IPS-NIHi11 (cell line): ENCODE results near the gene ADGRB3.

ENCODE experiments used
- DNase-seq: peaks from one replicate; pipeline ENCODE4 v3.0.0; 2012; ENCODE audit warnings: mixed read lengths, low spot score

The ADGRB3 gene

DNA sequence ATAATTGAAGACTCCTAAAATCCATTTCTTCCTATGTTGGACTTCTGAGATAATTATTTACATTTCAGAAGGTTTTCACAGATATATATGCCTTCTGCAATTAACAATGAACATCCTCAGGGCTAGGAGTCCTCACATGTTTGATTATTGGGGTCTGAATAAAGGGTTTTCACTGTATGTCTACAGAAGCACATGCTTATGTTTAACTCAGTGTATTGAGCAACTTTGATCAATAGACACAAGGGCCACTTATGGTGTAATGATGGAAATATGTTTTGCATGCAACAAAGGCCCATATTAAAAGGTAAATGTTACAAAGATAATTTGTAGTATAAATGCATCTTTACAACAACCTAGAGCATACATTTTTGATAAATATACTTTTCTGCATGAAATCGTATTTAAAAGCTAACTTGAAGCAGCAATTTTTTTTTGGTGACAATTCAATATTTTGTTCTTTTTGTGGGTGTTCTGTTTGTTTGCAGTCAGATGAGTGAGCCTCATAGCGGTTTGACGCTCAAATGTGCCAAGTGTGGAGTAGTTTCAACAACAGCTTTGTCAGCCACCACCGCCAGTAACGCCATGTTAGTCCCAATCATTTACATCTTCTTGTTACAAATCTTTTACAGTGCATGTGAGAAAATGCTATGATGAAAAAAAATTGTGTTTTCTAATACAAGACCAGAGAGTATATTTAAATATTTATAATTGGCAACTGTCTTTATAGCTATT, 703.5 kb downstream of the ADGRB3 start:
- DNase-seq = no peak

DNA sequence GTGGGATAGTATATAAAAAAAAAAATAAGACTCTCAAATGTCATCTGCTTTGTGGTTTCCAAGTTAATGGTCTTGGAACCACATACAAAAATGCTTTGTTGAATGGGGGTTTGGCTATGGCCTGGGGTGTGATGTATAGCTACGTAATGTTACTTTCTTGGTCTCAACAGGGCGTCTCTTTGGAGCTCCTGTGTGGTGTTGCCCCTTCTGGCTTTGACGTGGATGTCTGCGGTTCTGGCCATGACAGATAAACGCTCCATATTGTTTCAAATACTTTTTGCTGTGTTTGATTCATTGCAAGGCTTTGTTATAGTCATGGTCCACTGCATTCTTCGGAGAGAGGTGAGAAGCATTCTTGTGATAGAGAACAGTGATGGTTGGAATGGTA, 704.1 kb downstream of the ADGRB3 start:
- DNase-seq = no peak

DNA sequence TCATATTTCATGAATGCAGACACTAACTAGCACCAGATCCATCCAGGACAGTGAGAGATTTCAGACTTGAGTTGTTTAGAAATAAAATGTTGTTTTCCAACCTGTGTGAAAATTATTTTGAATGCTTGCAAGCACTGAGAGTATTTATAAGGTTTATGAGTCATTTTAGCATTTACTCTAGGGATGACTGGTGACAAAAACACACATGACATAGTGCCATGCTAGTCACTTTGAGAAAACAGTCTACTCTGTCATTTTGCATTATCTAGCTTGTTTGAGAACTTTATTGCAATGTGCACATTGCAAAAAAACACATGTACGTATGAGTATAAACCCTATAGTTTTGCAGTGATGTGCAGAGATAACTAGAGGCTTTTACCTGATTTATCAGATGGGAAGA, 705.1 kb downstream of the ADGRB3 start:
- no peak for DNase-seq

DNA sequence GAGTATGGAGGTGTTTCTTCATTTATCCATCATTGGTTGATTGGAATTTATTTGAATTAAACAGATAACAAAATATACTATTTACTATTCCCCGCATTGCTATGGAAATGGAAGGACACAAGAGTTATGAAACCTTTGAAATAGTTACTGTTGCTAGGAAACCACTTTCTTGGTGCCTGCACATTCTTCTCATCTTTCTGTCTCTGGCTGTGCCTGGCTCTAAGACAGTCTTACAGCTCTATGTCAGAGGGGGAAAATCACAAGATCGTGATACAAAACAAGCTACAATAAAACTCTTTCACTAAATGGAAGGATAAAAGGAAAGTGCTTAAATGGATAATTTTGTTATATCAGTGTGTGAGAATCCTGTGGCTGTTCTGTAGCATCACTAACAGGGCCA, 708.8 kb downstream of the ADGRB3 start:
- no peak for DNase-seq

DNA sequence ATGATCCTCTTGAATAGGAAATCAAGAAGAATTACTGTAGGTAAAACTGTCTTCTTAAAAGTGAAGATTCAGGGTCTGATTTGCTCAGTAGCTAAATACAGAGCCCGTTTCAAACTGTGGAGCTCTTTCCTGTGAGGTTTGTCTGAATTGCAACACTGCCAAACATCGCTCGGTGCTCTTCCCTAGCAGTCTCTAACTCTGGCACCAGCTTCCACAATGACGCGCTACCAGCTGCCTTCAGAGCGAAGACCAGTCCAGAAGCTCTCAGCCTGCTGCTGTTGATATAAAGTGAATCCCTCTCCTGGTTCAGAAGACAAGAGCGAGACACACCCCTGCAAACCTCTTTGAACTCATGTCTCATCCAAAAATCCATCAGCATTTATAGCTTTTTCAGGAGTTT, 714.7 kb downstream of the ADGRB3 start:
- no peak for DNase-seq

DNA sequence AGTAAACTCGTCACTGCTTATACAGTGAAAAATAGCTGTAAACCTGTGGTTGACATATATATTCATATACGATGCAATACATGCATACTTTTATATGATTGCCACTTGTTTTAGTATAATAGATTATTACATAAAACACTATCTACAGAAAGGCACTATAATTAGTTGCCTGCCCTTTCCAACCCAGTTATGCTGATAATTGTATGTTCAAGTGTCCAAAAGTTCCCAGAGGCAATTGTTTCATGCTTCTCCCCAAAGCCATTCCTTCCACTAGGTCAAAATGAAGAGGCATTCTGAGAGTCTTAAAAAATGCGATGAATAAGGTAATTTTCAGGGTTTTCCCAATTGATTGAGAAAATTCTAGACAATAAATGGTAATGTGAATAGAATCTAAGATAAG, 727.1 kb downstream of the ADGRB3 start:
- DNase-seq = no peak

DNA sequence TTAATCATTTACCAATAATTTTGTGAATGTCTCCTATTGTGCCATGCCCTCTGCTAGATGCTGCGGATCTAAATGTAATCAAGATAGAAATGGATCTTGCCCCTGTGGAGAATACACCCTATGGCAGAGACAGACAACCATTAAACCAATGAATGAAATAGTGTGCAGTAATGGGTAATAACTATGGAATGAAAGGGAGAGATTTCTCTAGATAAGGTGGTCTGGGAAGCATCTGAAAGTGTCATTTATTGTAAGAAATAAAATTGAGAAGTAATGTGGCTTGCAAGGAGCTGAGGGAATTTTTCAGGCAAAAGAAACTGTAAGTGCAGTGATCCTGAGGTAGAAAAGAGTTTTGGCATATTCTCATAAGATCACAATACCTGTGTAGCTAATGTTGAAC, 731.7 kb downstream of the ADGRB3 start:
- no peak for DNase-seq

DNA sequence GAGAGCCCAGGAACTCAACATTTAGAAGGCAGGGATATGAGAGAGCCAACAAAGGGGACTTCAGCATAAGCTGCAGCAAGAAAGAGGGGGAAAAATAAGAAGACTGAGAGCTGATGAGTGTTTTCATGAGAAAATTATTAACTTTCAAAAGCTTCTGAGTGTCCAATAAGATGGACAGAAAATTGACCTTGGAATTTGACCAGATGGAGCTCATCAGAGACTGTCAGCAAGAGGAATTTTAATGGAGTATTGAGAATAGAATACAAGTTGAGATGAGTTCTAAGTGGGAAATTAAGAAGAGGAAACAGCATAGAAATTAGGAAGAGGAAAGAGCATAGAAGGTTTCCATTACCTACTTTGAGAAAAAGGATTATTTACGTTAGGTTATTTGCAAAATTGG, 733.5 kb downstream of the ADGRB3 start:
- no peak for DNase-seq

DNA sequence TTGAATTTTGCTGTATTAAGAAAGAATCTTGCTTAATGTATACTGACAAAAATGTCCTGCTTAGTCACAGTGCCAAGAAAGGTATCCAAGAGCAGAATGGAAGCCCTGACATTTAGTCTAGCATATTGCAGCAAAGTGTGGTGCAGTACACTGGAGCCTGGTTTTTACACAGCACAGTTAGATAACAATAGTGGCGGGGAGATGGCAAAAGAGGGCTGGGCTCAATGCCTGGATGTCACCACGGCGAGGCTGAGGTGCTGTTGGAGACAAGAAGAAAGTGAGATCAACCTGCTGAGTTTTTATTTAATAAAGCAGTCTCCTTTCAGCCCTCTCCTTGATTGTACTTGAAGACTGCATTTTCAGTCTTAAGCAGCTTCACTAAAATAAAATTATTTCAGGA, 735.7 kb downstream of the ADGRB3 start:
- DNase-seq = no peak

DNA sequence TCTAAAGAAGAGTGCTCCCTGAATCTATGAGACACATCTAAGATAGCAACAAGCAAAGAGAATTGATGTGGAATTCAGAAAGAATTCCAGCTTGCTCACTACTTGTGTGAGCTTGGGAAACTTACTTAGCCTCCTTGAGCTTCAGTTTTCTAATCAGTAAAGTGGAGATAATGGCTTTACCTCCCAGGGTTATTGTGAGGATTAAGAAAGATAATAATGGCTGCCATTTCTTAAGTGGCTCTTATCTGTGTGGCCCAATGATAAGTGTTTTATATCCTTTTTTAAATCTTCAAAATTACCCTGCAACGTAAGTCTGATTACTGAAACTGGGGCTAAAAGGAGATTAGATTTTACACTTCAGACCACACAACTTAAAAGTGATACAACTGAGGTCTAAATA, 743.2 kb downstream of the ADGRB3 start:
- DNase-seq = no peak

DNA sequence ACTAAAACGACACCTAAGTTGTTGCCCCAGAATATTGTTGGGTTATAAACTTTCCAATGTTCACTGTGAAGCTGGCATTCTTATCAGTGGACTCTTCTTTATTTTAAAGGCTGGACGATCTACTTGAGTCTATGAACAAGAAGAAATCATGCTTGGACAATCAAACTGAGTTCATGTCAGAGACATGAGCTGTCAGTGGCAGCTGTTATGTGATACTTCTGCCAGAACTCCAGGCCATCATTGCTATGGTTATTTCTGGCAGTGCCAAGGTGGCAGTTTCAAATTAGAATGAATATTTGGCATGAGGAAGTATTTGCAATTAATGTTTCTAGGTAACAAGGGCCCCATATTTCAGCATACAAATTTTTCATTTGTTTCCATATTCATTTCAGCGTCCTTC, 744.4 kb downstream of the ADGRB3 start:
- DNase-seq = no peak

DNA sequence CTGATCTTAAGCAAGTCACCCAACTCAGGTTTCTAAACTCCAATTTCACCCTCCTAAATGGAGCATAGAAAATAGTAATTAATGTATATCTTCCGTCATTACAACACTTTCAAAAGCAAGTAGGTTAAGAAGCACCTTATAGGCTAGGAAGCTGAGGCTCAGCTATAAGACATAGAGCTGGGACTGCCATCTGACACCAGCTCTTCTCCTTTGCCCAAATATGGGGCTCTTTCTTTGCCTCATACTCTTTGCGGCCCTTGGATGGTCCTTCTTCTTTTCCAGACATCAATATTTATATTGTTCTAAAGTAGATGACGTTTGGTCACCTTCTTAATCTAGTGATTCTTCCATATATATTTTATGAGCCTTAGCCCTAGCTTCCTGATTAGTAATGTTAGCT, 748.5 kb downstream of the ADGRB3 start:
- no peak for DNase-seq

DNA sequence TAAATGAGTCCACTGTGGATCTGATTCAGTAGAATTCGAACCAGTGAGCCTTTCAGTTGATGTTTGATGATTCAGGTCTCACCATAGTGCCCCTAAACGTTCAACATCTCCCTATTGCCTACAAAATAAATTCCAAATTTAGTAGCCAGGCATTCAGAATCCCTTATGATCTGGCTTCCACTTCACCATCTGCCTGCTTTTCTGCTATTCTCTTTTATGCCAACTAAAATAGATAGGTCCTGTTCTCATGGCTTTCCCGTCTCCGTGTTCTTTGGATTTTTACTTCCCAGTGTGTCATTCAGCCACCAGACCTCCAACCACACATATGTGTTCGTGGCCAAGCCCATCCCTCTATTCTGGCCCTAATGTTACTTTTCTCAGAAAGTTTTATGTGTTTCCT, 751.3 kb downstream of the ADGRB3 start:
- no peak for DNase-seq

DNA sequence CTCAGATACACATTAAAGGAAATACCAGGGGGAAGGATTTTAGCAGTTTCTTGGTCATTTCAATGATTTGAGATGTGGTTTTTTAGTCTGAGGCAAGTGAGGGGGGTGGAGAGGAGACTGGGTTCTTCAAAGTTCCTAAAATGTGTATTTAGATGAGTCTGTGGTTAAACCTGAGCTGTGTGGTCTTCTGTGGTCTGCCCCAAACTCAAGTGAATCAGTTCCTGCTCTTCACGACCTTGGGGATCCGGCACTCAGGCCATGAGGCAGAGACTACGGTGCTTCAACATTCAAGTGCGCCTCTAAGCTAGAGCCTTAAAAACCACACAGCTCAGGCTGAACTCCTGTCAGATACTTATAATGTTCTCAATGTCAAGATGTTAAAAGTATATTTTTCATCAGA, 755.0 kb downstream of the ADGRB3 start:
- DNase-seq = no peak

DNA sequence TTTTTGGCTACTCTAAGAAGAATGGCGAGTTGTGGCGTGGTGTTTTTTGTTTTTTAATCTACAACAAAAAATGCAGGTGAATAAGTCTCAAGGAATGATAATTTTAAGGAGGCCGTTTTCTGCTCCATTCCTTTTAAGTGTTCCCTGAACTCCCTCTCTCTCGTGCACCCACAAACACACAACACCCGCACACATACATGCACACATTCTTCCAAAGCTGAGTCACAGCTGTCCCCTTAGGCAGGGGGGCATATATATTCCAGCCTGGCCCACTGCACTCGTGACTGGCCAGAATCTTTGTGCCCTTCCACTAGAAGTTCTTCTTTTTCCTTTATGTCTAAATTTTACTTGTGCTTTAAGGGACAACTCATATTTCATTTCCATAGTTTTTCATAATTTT, 756.0 kb downstream of the ADGRB3 start:
- no peak for DNase-seq

DNA sequence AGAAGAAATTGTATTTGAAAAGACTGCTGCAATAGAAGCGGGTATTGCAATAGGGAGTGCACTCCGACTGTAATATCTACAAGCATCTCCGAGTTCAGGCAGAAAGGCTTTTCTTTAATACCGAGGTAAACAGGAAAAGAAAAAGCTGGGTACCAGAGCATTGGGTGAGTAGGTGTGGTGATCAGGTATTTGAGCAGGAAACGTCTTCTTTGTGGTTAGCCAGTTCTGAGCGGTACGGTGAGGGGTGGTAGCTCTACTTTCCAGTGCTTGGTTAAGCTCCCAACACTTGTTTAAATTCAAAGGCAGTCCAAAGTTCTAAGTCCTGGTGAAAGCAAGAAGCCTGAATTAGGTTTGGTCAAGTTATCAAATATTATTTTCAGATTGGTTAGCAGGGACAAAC, 757.7 kb downstream of the ADGRB3 start:
- no peak for DNase-seq

DNA sequence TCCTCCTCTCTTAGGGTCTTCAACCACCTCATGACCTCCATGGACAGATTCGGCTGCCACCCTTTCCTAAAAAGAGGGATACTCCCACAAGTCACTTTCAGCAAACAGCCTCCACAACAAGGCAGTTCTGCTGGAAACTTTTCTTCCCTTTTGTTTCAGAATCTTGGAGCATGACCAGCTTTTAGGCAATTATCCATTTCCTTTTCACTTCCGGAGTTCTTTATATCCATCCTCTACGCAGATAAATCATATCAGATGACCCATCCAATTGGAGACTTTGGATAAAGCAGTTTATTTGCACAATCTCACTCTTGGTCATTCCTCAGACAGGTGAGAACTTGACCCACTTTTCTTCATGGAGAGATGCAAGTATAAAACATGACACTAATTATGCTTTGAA, 763.2 kb downstream of the ADGRB3 start:
- DNase-seq = no peak

DNA sequence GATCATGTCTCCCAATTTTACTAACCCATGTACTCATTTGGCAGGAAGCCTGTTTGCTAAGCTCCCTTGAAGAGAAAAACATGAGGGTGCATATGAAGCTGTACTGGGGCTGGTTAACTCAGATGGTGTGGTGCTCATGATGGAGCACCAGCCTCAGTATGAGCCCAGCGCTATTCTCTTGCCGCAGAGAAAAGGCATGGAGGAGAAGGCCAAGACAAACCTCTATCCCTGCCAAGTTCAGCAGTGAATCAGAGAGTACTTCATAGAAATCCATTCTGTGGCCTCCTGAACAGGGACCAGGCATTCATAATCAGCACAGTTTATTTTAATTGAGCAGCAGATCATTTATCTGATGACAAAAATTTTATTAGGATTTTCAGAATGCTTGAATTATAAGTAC, 763.6 kb downstream of the ADGRB3 start:
- no peak for DNase-seq

DNA sequence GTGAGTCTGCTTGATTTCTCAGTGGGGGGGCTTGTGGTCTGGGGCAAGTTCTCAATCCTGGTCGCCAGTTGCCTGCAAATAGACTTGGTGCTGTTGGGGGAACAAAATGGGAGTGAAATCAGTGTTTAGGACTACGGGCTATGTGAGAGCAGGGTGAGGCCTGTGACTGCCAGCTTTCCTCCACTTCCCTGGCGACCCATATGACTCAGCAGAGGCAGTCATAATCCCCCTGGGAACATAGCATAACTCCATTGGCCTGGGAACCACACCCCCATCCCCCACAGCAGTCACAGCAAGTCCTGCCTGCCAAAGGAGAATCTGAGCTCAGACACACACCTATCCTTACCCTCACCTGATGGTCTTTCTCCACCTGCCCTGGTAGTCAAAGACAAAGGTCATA, 773.8 kb downstream of the ADGRB3 start:
- DNase-seq = no peak

DNA sequence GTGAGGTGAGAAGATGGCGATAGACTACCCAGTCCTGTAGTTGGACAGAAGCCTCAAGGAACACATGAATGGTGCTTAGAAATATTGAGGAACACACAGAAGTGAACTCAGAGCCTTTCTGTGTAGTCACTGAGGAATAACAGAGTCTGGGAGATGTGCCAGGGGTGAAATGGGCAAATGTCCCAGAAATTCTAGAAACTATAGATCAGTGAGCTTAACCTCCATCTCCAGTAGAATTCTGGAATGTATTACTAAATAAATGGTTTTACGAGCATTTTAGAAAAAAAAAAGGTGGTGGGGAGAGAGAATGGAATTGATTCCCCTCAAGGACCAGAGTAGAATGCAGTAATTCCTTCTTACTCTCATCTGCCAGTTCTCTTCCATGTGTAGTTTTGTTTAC, 781.7 kb downstream of the ADGRB3 start:
- DNase-seq = peak; percentile 6

DNA sequence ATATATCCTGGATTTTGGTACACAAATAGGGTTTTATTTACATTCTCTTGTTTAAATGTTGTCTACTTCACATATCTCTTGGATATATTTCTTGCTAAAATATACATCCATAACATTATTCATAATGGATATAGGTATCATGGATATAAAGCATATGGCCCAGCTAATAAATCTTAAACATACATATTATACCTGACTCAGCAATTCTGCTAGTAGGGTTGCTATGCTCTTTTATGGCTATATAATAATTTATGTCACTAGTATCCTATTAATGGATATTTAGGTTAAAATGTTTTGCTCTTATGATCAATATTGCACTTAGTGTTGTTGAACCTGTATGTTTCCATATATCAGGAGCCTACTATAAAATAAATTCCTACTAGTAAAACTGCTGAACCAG, 786.2 kb downstream of the ADGRB3 start:
- no peak for DNase-seq

DNA sequence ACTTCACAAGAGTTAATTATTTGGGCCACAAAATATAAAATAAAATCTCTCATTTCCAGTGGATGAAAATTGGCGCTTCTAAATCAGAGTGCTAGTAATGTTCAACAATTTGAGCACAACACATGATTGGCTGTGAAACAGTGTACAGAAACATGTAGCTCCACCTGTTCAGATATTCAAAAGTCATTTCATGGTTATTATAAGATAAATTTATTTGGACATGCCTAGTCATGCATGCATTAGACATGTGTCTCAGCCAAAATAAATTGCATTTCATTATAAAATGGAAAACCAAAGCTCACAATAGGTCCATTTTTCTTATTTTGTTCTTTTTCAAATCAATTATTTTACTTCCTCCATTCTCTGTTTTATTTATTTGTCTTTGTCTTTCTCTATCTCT, 786.9 kb downstream of the ADGRB3 start:
- DNase-seq = no peak

DNA sequence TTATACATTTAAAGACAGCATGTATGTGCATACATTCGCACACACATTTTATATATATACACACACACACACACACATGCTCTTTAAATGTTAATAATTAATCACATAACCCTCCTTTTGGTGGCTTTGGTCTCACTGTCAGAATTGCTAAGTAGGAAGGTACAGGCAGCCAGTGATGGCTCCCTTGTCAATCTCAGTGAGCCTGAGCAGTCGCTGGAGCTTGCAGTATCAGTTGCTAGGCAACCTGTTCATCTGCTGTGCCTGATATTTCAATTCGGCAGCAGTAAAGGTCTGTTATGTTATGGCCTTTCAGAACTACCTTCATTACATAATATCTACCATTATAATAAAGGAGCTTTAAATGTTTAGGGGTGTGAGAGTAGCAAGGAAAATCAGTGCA, 787.4 kb downstream of the ADGRB3 start:
- no peak for DNase-seq

DNA sequence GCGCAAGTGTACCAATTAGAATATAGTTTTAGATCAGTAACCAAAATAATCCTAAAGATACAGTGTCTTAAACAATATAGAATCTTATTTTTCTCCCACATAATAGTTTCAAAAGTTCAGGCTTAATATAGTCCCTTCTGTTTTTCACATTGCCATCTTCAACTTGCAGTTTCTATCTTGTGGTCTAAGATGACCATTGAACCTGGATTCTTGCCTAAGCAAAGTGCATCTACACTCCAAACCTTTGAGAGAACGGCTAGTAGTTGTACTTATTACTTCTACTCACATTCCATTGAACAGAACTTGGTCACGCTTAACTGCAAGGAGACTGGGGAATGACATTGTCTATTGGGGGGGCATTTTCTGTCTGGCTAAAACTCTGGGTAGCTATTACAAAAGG, 788.7 kb downstream of the ADGRB3 start:
- DNase-seq = no peak

DNA sequence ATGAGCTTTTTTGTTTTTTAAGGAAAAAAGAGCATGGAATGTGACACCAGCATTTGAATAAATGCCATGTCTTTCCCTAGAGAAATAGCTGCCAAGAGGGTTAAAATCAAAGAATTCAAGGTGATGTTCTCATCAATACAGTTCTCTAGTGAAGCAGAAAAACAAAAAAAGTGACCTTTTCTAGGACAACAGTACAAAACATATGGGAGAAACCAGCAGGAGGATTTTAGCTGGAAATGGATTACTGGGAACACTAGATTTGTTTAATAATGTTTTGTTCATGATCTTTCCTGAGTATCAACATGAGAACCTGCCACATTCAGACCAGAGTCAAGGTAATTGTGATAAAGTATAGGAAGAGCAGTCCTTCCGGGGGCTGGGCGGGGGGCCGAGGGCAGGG, 789.5 kb downstream of the ADGRB3 start:
- no peak for DNase-seq
